ENCODE results near the gene BCLAF1.

DNA sequence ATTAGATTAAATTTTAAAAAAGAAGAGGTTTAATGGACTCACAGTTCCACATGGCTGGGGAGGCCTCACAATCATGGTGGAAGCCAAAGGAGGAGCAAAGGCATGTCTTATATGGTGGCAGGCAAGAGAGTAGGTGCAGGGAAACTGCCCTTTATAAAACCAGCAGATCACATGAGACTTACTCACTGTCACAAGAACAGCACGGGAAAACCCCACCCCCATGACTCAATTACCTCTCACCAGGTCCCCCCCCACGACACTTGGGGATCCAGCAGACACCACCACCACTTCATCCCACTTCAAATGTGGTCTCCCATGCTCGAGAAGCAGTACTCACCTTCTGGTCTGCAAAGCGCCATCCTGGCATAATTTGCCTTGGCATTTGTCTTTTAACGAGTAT lies 64.2 kb downstream of the BCLAF1 start:
- TF ChIP-seq ZNF274 (IDR thresholded peaks at IDR 0.05; ENCODE audit: borderline replicate concordance, extremely low read depth, low read length) (no peak), POLR2A (IDR thresholded peaks at IDR 0.05; ENCODE audit: control extremely low read depth in 1 of 2, low read depth in 2 of 2, low read length in 2 of 2) (no peak), KDM4A (IDR thresholded peaks at IDR 0.05; ENCODE audit: low read depth, low read length, severe bottlenecking) (no peak), JUND (IDR thresholded peaks at IDR 0.05; ENCODE audit: low read length) (no peak), SIRT6 (IDR thresholded peaks at IDR 0.05; ENCODE audit: low read length) (no peak), POLR2AphosphoS5 (IDR thresholded peaks at IDR 0.05; ENCODE audit: low read depth, low read length) (no peak), RAD21 (IDR thresholded peaks at IDR 0.05 in 1 of 2, conservative IDR thresholded peaks at IDR 0.05 in 1 of 2; ENCODE audit: low read depth in 2 of 2, low read length in 2 of 2) (no peak), MAFK (IDR thresholded peaks at IDR 0.05; ENCODE audit: low read depth, low read length) (no peak), GTF2F1 (IDR thresholded peaks at IDR 0.05; ENCODE audit: borderline replicate concordance, low read depth, low read length) (no peak), EP300 (IDR thresholded peaks at IDR 0.05; ENCODE audit: borderline replicate concordance in 1 of 2, low read depth in 2 of 2, low read length in 2 of 2) (no peak), SIN3A (conservative IDR thresholded peaks at IDR 0.05 in 1 of 2, IDR thresholded peaks at IDR 0.05 in 1 of 2; ENCODE audit: low read depth in 1 of 2, low read length in 2 of 2) (no peak)
- TF ChIP-seq, protein P1, sequence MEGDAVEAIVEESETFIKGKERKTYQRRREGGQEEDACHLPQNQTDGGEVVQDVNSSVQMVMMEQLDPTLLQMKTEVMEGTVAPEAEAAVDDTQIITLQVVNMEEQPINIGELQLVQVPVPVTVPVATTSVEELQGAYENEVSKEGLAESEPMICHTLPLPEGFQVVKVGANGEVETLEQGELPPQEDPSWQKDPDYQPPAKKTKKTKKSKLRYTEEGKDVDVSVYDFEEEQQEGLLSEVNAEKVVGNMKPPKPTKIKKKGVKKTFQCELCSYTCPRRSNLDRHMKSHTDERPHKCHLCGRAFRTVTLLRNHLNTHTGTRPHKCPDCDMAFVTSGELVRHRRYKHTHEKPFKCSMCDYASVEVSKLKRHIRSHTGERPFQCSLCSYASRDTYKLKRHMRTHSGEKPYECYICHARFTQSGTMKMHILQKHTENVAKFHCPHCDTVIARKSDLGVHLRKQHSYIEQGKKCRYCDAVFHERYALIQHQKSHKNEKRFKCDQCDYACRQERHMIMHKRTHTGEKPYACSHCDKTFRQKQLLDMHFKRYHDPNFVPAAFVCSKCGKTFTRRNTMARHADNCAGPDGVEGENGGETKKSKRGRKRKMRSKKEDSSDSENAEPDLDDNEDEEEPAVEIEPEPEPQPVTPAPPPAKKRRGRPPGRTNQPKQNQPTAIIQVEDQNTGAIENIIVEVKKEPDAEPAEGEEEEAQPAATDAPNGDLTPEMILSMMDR (IDR thresholded peaks at IDR 0.05; ENCODE audit: control extremely low read depth in 1 of 3, insufficient read depth in 1 of 3, low read depth in 1 of 3, low read length in 3 of 3) = no peak
- TF ChIP-seq, protein P2, sequence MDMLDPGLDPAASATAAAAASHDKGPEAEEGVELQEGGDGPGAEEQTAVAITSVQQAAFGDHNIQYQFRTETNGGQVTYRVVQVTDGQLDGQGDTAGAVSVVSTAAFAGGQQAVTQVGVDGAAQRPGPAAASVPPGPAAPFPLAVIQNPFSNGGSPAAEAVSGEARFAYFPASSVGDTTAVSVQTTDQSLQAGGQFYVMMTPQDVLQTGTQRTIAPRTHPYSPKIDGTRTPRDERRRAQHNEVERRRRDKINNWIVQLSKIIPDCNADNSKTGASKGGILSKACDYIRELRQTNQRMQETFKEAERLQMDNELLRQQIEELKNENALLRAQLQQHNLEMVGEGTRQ (IDR thresholded peaks at IDR 0.05; ENCODE audit: low read length) = no peak

Measured in H1 (cell line).